ENCODE results near the gene AHSG.

DNA sequence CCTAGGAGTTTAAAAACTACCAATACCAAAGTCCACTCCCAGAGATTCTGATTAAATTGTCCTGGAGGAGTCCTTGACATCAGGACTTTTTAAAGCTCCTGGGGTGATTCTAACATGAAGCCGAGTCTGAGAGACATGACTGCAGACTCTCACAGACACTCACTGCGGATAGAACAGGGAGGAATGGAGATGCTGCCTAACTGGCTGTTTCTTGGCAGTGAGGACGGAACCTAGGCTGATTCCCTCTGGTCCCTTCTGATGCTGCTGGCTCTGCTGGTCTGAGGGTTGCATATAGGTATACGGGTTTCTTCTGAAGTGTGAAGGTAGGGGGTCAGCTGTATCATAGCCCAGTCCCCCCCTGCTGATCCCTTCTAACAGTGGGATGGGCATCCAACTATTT is 51.6 kb downstream of the AHSG start:
- no peak for TF ChIP-seq CBX3 (IDR thresholded peaks at IDR 0.05; ENCODE audit: low read depth)
- TF ChIP-seq, protein P1, sequence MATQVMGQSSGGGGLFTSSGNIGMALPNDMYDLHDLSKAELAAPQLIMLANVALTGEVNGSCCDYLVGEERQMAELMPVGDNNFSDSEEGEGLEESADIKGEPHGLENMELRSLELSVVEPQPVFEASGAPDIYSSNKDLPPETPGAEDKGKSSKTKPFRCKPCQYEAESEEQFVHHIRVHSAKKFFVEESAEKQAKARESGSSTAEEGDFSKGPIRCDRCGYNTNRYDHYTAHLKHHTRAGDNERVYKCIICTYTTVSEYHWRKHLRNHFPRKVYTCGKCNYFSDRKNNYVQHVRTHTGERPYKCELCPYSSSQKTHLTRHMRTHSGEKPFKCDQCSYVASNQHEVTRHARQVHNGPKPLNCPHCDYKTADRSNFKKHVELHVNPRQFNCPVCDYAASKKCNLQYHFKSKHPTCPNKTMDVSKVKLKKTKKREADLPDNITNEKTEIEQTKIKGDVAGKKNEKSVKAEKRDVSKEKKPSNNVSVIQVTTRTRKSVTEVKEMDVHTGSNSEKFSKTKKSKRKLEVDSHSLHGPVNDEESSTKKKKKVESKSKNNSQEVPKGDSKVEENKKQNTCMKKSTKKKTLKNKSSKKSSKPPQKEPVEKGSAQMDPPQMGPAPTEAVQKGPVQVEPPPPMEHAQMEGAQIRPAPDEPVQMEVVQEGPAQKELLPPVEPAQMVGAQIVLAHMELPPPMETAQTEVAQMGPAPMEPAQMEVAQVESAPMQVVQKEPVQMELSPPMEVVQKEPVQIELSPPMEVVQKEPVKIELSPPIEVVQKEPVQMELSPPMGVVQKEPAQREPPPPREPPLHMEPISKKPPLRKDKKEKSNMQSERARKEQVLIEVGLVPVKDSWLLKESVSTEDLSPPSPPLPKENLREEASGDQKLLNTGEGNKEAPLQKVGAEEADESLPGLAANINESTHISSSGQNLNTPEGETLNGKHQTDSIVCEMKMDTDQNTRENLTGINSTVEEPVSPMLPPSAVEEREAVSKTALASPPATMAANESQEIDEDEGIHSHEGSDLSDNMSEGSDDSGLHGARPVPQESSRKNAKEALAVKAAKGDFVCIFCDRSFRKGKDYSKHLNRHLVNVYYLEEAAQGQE (IDR thresholded peaks at IDR 0.05; ENCODE audit: low read depth) = no peak
- TF ChIP-seq, protein P2, sequence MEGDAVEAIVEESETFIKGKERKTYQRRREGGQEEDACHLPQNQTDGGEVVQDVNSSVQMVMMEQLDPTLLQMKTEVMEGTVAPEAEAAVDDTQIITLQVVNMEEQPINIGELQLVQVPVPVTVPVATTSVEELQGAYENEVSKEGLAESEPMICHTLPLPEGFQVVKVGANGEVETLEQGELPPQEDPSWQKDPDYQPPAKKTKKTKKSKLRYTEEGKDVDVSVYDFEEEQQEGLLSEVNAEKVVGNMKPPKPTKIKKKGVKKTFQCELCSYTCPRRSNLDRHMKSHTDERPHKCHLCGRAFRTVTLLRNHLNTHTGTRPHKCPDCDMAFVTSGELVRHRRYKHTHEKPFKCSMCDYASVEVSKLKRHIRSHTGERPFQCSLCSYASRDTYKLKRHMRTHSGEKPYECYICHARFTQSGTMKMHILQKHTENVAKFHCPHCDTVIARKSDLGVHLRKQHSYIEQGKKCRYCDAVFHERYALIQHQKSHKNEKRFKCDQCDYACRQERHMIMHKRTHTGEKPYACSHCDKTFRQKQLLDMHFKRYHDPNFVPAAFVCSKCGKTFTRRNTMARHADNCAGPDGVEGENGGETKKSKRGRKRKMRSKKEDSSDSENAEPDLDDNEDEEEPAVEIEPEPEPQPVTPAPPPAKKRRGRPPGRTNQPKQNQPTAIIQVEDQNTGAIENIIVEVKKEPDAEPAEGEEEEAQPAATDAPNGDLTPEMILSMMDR (IDR thresholded peaks at IDR 0.05 in 2 of 3, conservative IDR thresholded peaks at IDR 0.05 in 1 of 3; ENCODE audit: borderline replicate concordance in 1 of 3, insufficient read depth in 1 of 3, low read depth in 2 of 3, low read length in 2 of 3) = no peak
- TF ChIP-seq EZH2 (IDR thresholded peaks at IDR 0.05) = no peak
- no peak for TF ChIP-seq POLR2AphosphoS5 (IDR thresholded peaks at IDR 0.05; ENCODE audit: low read depth, low read length)
- TF ChIP-seq, protein P3, sequence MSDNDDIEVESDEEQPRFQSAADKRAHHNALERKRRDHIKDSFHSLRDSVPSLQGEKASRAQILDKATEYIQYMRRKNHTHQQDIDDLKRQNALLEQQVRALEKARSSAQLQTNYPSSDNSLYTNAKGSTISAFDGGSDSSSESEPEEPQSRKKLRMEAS (IDR thresholded peaks at IDR 0.05) = no peak
- TF ChIP-seq SP1 (IDR thresholded peaks at IDR 0.05; ENCODE audit: low read depth) = no peak
- TF ChIP-seq YY1 (IDR thresholded peaks at IDR 0.05; ENCODE audit: extremely low read depth, insufficient replicate concordance, low read depth, low read length) = no peak

Measured in HCT116 (cell line).